GM12873 (cell line): ENCODE results near the gene CPEB4.

Experiments used
- TF ChIP-seq, protein P1 (sequence below): IDR thresholded peaks from 2 replicates; pipeline ENCODE4 v1.5.1; 2012; ENCODE audit warnings: low read depth, mild to moderate bottlenecking, moderate library complexity, low read length, control low read depth; ENCODE audit not compliant: insufficient read depth; ENCODE audit errors: missing control alignments

The CPEB4 gene

GRCh38 chr5:173941758-173942401, 53.7 kb downstream of the CPEB4 start:
- TF ChIP-seq, protein P1, sequence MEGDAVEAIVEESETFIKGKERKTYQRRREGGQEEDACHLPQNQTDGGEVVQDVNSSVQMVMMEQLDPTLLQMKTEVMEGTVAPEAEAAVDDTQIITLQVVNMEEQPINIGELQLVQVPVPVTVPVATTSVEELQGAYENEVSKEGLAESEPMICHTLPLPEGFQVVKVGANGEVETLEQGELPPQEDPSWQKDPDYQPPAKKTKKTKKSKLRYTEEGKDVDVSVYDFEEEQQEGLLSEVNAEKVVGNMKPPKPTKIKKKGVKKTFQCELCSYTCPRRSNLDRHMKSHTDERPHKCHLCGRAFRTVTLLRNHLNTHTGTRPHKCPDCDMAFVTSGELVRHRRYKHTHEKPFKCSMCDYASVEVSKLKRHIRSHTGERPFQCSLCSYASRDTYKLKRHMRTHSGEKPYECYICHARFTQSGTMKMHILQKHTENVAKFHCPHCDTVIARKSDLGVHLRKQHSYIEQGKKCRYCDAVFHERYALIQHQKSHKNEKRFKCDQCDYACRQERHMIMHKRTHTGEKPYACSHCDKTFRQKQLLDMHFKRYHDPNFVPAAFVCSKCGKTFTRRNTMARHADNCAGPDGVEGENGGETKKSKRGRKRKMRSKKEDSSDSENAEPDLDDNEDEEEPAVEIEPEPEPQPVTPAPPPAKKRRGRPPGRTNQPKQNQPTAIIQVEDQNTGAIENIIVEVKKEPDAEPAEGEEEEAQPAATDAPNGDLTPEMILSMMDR: no peak

GRCh38 chr5:173944511-173944910, 56.4 kb downstream of the CPEB4 start:
- TF ChIP-seq, protein P1: no peak

- TF ChIP-seq, protein P1: no peak
Observed at GRCh38 chr5:173945160-173945559, 57.0 kb downstream of the CPEB4 start.

DNA sequence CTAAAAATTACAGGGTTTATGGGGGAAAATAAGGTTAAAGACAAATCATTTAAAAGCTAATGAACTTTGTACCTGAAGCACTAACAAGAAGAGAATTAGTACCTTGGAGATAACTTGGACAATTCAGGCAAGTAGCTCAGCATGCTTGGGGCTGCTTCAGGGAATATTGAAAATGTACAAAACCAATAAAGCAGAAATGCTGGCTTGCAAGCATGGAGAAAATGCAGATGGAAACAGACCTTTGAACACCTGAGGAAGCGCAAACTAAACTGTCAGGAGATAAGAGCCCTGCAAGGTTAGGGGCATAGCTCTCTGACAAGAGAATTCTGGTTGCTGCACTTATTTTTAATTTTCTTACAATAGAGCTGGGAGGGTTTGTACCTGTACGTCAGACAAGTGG, 58.2 kb downstream of the CPEB4 start:
- TF ChIP-seq, protein P1: no peak

DNA sequence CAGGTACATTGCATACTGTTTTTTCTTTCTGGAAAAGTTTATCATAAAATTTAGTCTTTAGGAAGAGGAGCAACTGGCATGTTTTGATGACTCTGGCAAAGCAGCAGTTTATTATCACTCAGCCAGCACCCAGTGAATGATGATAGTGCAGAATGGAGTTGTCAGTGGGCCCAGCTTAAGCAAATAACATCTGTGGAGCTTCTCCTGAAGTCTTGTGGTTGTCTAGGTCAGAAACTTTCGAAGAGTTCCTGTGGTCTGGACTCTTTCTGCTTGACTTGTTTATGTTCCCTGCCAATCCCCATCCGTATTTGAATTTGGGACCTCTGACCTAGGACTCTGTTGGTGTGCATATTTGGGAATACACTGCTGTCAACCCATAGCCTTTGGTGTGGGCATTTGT, 62.7 kb downstream of the CPEB4 start:
- TF ChIP-seq, protein P1: no peak

DNA sequence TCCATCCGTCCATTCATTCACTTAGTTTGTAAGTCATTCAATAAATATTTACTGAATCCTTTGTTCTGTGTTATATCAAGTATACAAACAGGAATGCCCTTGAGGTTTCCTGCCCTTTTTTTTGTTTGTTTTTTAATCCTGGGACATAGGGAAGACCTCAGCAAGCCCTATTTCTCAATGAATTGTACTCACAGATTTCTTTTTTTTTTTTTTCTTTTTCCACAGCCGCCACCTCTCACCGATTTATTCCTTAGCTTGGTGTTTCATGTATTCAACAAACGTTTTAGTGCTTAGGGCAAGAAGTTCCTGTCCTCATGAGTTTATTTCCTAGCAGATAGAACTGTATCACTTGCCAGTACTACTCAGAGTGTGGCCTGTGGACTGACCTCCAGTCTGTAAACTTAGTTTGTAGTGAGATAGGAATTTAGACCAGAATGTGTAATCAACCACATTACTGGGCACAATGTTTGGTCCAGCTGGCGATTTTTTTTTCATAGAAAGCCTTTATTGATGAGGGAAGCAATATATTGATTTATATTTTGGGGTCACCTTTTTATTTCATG, 65.5 kb downstream of the CPEB4 start:
- TF ChIP-seq, protein P1: no peak

- TF ChIP-seq, protein P1: no peak
Observed at GRCh38 chr5:173954671-173955521, 66.7 kb downstream of the CPEB4 start.
